Measurements from ENCODE around the gene KLHL6.
"Not testable (repeated sequence)": the region's sequence is repeated elsewhere in the genome, so short reads cannot be mapped to it uniquely, and the experiment has no call there.

The KLHL6 gene

DNA sequence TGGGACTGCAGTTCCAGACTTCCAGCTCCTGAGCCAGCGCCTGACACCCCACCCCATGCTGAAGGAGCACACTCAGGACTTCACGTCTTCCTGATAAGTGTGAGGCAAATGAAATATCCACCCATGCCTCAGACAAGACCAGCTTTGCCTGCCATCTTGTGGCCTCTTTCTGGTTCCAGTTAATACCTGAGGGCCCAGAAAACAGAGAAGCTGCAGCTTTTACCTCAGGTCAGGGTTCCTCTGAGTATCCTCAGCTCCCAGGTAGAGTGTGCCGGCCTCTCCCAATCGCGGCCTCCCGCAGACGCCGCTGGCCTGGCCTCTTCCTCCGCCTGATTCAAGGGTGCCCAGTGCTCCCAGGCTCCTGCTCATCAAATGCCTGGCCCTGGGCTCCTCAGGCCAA, 5.1 kb upstream of the KLHL6 start:
- DNase-seq: no peak

DNA sequence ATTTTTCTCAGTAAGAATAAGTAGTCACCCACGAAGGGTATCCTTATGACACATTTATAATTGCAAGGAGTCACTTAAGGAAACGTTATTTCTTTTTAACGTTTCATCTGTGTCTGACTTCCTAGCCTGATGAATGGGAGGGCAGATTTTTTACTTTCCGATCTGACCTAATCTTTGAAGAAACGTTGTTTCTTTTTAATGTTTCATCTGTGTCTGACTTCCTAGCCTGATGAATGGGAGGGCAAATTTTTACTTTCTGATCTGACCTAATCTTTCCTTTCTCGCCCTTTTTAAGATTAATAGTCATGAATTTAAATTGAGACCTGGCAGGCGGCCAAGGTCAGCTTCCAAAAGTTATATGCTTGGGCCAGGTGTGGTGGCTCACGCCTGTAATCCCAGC, 3.0 kb upstream of the KLHL6 start:
- no peak for DNase-seq

DNA sequence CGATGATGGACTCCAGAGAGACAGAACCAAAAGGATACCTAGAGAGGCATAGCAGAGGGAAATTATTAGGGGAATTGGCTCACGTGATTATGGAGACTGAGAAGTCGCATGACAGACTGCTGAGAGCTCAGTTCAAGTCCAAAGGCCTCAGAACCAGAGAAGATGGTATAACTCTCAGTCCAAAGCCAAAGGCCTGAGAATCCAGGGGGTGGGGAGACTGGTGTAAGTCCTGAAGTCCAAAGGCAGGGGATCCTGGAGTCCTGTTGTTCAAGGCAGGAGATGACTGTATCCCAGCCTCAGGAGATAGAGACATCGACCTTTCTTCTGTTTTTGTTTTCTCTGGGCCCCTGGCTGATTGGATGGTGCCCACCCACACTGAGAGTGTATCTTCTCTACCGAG, 1.2 kb upstream of the KLHL6 start:
- DNase-seq: no peak

DNA sequence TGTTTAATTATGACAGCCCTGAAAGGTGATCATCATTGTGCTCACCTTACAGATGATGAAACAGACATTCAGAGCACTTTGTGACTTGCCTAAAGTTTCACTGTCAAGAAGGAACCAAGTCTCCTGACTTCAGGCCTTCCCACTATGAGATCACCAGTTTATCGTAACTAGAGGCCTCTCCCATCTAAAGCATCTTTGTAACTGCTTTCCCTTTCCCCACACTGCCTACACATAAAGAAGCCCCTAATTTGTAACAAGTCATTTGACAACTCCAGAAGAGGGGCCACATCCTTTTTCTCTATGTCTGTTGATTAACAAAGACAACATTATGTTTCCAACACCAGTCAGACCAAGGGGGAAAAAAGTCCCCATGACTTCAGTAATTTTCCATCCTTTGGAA, 1.1 kb downstream of the KLHL6 start:
- DNase-seq: no peak

DNA sequence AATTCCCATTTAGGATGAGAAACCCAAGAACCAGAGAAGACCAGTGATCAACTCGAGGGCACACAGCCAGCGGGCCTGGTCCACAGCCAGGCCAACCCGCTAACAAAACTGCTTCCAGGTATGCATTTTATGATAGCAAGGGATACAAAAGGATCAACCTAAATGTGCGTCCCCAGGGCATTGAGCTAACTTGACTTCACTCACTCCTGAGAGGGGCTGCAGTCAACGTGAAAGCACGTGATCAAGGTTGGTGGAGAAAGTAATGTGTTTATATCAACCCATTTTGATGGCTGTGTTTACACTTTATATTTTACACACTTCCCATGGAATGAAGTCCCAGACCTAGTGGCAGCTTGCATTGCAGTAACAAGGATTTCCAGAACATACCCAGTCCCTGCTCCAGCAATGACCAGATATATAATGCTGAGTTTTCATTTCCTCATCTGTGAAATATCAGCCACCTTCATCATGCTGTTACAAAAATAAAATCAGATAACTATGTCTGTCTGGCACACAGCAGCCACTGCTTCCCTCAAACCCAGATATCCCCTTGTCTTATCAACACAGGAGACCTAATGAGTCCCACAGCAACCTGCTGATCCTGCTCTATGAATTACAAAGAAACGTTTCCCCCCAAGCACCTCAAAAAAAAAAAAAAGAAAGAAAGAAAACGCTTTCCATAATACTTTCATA, 2.0 kb downstream of the KLHL6 start:
- DNase-seq: no peak

DNA sequence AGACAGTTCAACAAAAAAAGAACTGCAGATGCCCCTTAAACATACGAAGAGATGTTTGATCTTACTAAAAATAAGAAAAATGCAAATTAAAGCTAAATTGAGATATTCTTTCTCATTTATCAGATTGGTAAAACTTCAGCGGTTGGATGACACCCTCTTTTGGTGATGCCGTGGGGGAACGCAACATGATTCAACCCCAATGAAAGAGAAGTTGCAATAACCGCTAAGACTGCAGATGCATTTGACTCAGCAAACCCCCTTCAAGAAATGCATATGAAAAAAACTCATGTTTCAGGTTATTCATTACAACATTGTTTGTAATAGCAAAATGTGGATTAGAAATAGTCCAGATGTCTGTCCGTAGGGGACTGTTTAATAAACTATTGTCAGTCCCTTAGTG, 3.6 kb downstream of the KLHL6 start:
- no peak for DNase-seq

DNA sequence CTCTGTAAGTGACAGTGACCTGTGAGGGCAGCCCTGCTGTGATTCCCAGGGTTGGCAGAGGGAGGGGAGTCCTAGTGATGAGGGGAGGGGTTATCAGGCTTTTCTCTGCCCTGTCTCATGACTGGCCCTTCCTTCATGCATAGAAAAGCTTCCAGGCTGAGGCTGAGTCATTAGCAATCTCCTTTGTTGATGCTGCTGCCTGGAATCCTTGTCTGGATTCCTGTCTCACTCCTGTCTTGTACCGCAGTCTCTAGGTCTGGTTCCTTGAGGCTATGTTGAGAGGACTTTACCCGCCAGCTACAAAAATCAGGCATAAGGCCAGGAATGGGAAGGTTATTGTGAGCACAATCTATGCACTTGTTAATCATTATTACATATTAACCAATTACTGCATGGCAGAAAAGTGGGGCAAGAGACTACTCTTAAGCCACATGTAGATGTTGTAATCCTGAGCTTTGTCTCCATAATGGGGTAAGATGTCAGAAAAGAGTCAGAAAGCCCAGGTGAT, 7.2 kb downstream of the KLHL6 start:
- DNase-seq: no peak

DNA sequence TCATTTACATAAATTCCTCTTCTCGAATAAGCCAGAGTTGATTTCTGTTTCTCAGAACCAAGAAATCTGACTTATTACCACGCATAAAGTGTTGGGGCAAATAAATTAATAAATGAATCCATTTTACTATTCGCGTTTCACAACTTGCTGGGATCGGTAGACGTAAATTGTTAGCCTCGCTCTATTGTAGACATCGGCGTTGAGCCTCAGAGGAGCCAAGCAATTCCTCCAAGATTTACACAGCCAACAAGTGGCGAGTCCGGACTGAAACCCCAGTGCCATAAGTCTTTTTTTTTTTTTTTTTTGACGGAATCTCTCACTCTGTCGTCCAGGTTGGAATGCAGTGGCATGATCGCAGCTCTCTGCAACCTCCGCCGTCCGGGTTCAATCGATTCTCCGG, 8.9 kb downstream of the KLHL6 start:
- DNase-seq: no peak

DNA sequence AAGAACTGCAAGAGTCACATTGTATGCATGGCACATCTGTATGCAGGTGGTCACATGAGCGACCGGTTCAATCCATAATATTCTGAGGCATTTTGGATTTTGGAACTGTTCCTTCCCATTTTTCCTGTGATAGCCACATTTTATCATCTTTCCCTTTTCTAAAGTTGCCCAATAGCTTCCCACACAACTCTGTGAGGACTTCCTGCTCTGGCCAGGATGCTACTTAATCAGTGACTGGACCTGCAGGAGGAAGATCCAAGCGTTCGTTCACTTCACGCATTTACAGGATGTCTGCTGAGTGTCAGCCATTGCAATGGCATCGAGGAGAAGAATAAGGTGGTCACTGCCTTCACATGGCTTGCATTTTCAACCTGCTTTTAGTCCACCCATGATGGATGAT, 9.8 kb downstream of the KLHL6 start:
- DNase-seq: no peak

DNA sequence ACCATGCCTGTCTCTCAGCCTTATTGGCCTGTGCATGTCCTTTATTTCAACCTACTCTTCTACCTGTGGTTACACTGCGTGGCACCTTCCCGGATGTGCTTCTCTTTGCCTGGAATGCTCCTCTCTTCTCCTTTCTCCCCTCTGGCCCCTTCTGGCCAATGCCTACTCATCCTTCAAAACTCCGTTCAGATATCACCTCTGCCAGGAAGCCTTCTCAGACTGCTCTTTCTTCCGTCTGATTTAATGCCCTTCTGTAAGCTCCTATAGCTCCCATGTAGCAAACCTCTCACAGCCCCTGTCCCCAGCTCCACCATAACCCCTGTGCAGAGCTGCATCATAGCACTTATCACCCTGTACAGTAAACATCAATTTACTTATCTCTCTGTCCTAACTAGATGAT, 13.2 kb downstream of the KLHL6 start:
- DNase-seq: no peak

DNA sequence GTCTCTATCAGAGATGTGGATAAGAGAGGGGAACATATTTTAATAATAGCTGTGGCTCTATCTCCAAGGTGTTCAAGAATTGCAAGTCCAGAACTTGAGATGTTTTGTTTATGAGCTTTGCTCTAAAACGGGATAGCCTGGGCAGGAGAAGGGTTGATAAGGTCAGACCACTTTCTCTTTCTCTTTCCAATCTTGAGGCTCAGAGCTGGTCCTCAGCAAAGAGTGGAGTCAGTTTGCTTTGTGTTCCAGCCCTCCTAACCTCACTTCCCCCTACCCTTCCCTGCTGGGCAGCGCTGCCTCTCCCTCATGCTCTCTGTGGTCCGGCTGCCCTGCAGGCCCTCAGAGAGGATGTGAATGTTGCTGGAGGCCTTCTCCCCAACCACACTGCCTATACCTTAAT, 13.8 kb downstream of the KLHL6 start:
- no peak for DNase-seq

DNA sequence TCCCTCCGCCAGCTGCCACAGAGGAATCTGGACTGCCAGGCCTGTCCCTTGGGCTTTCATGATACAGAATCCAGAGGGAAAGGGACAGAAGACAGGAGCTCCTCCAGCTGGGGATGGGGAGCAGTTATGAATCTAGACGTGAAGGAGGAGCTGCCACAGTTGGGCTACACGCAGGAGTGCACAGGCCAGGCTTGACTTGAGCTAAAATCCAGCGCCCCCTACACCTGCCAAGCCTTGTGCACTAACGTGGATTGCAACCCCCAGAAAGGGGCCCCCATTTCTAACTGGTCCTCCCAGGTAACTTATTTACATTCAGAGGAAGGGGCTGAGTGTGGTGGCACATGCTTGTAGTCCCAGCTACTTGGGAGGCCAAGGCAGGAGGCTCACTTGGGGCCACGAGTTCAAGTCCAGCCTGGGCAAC, 14.3 kb downstream of the KLHL6 start:
- no peak for DNase-seq

DNA sequence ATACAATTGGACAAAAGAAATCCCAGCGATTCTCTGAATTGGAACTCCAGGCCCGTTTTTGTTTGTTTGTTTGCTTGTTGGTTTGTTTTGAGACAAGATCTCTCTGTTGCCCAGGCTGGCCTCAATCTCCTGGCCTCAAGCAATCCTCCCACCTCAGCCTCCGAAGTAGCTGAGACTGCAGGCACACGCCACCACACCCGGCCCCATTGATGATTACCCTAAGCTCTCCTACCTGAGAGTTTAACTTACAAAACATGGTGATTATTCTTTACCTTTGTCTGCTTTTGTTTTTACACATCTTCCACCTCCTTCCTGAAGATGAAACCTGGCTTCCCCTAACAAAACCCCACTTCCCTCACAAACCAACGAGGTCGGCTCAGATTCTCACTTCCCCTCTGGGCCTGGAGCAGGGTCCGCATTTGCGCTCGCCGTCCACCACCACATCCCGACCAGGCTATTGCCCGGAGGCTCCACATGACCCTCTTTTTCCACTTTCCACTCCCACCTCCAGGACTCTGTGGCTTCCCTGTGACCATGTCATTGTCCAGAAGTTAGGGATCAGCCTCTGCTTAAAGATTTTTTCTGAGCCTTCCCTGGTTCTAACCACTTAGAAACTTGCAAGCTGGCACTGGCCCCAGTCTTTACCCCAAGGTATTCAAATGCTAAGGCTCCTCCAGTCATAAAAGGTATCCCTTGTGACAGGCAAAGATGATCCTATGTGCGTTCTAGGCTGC, 14.8 kb downstream of the KLHL6 start:
- no peak for DNase-seq

DNA sequence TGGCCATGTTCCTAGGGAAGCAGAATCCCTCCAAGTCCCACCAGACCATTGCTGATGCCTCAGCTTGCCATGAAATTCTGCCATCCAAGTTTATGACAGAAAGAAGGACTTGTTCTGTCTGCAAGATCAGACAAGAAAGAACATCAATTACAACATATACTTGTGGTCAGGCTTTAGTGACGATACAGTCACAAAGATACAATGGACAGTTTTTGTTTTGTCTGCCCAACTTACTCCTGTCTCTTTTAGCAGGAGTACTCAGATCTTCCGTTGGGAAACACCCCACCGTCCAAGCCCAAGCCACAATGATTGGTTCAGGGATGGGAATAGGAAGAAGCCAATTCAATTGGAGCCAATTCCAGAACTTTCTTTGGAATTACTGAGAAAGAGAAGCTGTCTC, 15.7 kb downstream of the KLHL6 start:
- no peak for DNase-seq

DNA sequence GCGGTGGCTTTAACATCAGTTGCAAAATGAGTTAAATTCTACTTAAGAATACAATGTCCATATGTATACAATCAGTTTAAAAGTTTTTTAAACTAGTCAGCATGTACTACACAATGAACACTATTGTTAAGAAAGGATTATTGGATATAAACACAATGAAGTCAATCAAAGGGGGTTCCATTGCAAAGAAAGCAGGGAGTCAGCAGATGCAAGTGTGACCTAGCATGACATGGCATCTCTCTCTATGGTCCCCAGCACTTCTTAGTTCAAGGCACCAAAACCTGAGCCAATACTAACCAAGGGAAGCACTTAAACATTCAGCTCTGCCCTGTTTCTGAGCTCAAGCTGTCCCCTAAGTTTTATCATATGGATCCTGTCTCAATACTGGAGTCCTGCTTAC, 17.0 kb downstream of the KLHL6 start:
- DNase-seq: no peak

DNA sequence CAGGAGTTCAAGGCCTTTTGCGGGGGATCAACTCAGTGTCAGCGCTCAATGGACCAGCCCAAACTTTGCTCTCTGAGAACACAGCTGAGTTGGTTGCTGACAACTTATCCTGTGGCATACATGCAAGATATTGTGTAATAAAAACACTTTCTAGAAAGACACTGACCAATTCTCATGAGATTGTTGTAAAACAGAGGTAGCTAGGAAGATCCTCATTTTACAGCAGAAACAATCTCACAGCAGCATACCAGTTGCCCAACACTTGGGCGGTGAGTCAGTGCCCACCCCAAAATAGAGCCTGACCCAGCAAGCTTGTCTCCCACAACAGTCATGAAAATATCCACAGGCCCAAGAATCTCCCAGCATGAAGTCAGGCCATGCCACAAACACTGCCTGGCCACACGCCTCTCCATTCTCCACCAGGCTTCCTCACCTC, 18.2 kb downstream of the KLHL6 start:
- DNase-seq: no peak

DNA sequence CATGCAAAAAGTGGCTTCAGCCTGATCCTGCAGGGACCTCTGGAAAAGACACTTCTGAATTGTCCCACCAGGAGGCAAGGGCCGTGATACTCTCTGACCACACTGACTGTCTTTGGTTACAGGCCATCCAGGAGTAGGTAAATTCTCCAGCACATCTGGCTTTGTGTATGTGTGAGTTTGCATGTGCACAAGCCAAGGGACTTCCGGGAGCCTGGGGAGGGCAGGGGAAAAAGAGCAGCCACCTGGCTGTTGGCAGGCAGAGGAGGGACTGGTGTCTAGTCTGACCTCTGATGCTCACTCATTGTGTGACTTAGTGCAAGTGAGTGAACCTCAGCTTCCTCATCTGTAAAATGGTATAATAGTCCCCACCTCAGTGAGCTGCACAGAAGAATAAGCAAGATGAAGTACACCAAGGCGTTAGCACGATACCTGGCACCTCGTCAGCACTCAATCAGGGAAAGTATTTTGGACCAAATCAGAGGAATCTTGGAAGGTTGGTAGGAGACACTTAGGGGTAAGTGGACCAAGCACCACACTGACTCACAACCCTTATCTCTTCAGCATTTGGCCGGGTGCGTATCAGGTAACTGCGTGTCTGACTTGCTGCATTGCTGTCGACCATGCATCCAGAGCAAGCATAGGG, 19.1 kb downstream of the KLHL6 start:
- DNase-seq: no peak

DNA sequence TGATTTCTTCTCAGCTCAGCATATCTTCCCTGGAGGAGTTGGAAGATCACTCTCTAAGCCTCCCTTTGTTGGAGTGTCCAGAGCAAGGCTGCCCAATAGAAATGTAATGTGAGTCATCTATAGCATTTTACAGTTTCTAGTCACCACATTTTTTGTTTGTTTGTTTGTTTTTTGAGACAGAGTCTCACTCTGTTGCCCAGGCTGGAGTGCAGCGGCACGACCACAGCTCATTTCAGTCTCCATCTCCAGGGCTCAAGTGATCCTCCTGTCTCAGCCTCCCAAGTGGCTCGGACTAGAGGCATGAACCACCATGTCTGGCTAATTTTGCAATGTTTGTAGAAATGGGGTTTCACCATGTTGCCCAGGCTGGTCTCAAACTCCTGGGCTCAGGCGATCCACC, 21.3 kb downstream of the KLHL6 start:
- no peak for DNase-seq

DNA sequence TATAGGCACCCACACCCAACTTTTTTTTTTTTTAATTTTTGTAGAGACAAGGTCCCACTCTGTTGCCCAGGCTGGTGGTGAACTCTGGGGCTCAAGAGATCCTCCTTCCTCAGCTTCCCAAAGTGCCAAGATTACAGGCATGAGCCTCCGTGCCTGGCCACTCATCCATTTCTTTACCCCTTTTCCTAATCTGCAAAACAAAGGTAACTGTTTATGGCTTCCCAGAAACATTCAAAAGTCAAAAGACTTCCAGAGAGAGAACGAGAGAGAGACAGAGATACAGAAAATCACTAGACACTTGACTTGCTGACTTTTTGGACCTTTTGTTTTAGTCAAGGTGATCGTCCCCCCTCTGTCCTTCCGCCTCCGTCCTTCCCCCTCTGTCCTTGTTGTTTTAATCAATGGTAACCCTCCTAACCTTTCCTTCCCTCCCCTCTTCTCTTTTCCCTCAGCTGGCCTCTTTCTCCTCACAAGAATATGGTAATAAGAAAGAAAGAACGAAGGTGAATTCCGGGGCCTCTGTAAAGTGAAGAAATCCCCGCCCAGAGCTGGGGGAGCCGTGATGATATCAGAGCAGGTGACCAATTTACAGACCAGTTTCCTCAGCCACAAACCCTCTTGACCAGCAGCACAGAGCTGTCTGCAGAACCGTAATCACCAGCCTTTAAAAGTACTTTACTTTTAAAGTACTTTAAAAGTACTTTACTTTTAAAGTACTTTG, 21.9 kb downstream of the KLHL6 start:
- no peak for DNase-seq

DNA sequence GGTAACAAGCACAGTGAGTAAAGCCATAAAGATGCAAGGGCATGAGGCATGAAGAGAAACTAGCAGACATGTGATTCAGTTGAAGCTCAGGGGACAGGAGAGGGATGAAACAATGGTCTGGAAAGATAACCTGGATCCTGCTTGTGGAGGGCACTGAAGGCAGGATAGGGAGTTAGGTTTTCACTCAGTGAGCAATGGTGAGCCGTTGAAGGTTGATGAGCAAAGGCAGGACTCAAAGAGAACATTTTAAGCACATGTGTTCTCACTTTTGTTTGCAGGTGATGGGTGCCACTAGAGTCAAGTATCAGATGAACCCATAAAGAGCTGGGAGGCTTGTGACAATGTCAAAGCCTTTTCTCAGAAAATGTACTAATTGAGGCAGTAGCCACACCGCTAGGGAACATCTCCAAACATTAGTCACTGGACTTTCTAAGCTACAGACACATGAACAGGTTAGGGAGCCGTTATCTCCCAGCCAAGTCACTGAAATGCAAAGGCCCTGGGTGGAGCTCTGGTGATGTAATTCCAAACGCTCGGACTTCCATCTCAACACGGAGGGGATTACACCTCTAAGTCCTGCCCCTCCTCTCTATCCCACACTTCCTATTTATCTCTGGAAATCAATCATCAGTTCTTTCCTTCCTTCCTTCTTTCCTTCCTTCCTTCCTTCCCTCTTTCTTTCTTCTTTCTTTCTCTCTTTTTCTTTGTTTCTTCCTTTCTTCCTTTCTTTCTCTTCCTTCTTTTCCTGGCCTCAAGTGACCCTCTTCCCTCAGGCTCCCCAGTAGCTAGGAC, 22.7 kb downstream of the KLHL6 start:
- no peak for DNase-seq

DNA sequence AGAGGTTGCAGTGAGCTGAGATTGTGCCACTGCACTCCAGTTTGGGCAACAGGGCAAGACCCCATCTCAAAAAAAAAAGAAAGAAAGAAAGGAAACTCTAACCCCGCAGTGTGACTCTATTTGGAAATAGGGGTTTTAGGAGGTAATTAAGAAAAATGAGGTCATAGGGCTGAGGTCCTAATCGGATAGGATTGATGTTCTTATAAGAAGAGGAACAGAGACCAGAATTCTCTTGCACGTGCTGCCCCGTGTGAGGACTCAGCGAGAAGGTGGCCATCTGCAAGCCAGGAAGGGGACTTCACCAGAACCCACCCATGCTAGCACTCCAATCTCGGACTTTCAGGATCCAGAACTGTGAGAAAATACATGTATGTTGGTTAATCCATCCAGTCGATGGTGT, 25.8 kb downstream of the KLHL6 start:
- no peak for DNase-seq

DNA sequence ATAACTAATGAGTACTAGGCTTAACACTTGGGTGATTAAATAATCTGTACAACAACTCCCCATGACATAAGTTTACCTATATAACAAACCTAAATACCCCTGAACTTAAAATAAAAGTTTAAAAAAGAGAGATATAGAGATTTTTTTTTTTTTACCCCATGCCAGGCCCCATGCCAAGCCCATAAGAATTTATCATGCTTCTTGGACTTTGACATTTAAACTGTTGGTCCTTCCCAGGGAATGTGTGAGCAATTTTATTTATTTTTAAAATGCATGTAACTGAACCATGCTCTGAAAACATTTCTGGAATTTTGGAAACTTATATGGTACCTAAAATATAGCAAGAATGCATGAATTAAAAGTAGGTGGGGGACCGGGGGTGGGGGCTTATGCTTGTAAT, 26.3 kb downstream of the KLHL6 start:
- DNase-seq: no peak

DNA sequence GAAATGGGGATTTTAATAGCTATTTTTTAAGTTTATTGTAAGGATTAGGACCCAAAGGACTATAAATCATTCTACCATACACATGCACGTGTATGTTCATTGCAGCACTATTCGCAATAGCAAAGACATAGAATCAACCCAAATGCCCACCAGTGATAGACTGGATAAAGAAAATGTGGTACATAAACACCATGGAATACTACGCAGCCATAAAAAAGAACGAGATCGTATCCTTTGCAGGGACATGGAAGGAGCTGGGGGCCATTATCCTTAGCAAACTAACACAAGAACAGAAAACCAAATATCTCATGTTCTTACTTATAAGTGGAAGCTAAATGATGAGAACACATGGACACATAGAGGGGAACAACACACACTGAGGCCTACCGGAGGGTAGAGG, 26.7 kb downstream of the KLHL6 start:
- DNase-seq: not testable (repeated sequence)
